GM18867 (cell line): Measurements from ENCODE around the gene SFMBT2.

ENCODE experiments used
- ATAC-seq: cut with Tn5 transposase; IDR thresholded peaks from one replicate; pipeline ENCODE4 v1.9.1; 2021; ENCODE audit warnings: mild to moderate bottlenecking, moderate library complexity; ENCODE audit not compliant: unreplicated experiment

Gene SFMBT2

GRCh38 chr10:7275761-7276440 is 134.9 kb downstream of the SFMBT2 start:
- ATAC-seq: no peak

GRCh38 chr10:7274293-7274692 is 136.5 kb downstream of the SFMBT2 start:
- no peak for ATAC-seq

- ATAC-seq: no peak
These were observed 138.8 kb downstream of the SFMBT2 start for GRCh38 chr10:7272008-7272407.

- ATAC-seq: no peak
These were observed 140.8 kb downstream of the SFMBT2 start for GRCh38 chr10:7269988-7270387.

GRCh38 chr10:7267142-7267541 is 143.7 kb downstream of the SFMBT2 start:
- no peak for ATAC-seq

- no peak for ATAC-seq
These were observed 145.3 kb downstream of the SFMBT2 start for GRCh38 chr10:7265396-7266123.

GRCh38 chr10:7264313-7264756 is 146.5 kb downstream of the SFMBT2 start:
- ATAC-seq: no peak

GRCh38 chr10:7263616-7264015 is 147.2 kb downstream of the SFMBT2 start:
- ATAC-seq: no peak

- no peak for ATAC-seq
These were observed 149.5 kb downstream of the SFMBT2 start for GRCh38 chr10:7261351-7261750.

- no peak for ATAC-seq
These were observed 149.9 kb downstream of the SFMBT2 start for GRCh38 chr10:7260912-7261311.

- ATAC-seq: peak; percentile 74
These were observed 150.4 kb downstream of the SFMBT2 start for GRCh38 chr10:7260412-7260900.

- peak; percentile 80 for ATAC-seq
These were observed 151.8 kb downstream of the SFMBT2 start for GRCh38 chr10:7258948-7259523.

- no peak for ATAC-seq
These were observed 155.3 kb downstream of the SFMBT2 start for GRCh38 chr10:7255517-7255916.

- ATAC-seq: no peak
These were observed 159.0 kb downstream of the SFMBT2 start for GRCh38 chr10:7251696-7252465.

GRCh38 chr10:7250236-7250635 is 160.6 kb downstream of the SFMBT2 start:
- ATAC-seq: no peak

GRCh38 chr10:7248585-7249164 is 162.2 kb downstream of the SFMBT2 start:
- no peak for ATAC-seq

- ATAC-seq: no peak
These were observed 162.7 kb downstream of the SFMBT2 start for GRCh38 chr10:7248148-7248547.

- ATAC-seq: no peak
These were observed 165.3 kb downstream of the SFMBT2 start for GRCh38 chr10:7245505-7245904.

- peak; percentile 89 for ATAC-seq
These were observed 167.0 kb downstream of the SFMBT2 start for GRCh38 chr10:7243873-7244272.

GRCh38 chr10:7243139-7243538 is 167.7 kb downstream of the SFMBT2 start:
- ATAC-seq: no peak
